ENCODE measurements around the gene DIP2C.
A peak's percentile ranks its signal among the peaks of the same experiment; 100 is the strongest.
"Not testable (repeated sequence)": the region's sequence is repeated elsewhere in the genome, so short reads cannot be mapped to it uniquely, and the experiment has no call there.

Gene DIP2C

GRCh38 chr10:585502-585901 is 104.0 kb downstream of the DIP2C start:
- in situ Hi-C loops (cut with HindIII; ENCODE audit: low pct_ligation_motif_present, low sequenced_read_pairs) = no loop called here
- Histone ChIP-seq H3K36me3 (replicated peaks) (no peaks in the 10 kb centered on the region), H3K27ac (no peak overlapping the region), H3K27me3 (replicated peaks) (no peaks in the 10 kb centered on the region), H3K4me3 (ENCODE audit: low read depth, low read length) (no peak overlapping the region)
- TF ChIP-seq CTCF (IDR thresholded peaks at IDR 0.05; ENCODE audit: low read depth, low read length, missing control alignments) = peak; percentile 13
- no peak for DNase-seq

GRCh38 chr10:584497-585290 is 104.8 kb downstream of the DIP2C start:
- H3K27ac ChIP-seq; DNase-seq; H3K4me3 ChIP-seq (ENCODE audit: low read depth, low read length); H3K27me3 ChIP-seq (replicated peaks); in situ Hi-C loops (cut with HindIII; ENCODE audit: low pct_ligation_motif_present, low sequenced_read_pairs); H3K36me3 ChIP-seq (replicated peaks): not testable (repeated sequence)

GRCh38 chr10:583433-583832 is 106.0 kb downstream of the DIP2C start:
- TF ChIP-seq CTCF (IDR thresholded peaks at IDR 0.05; ENCODE audit: low read depth, low read length, missing control alignments) = no peak

GRCh38 chr10:581776-582330 is 107.6 kb downstream of the DIP2C start:
- in situ Hi-C loops (cut with HindIII; ENCODE audit: low pct_ligation_motif_present, low sequenced_read_pairs) = no loop called here
- Histone ChIP-seq H3K4me3 (ENCODE audit: low read depth, low read length) (no peak overlapping the region), H3K36me3 (replicated peaks) (no peaks in the 10 kb centered on the region), H3K27ac (no peak overlapping the region), H3K27me3 (replicated peaks) (no peaks in the 10 kb centered on the region)
- TF ChIP-seq CTCF (IDR thresholded peaks at IDR 0.05; ENCODE audit: low read depth, low read length, missing control alignments) = no peak
- no peak for DNase-seq

More at GRCh38 chr10:583433-583832, 106.0 kb downstream of the DIP2C start:
- Histone ChIP-seq H3K27me3 (replicated peaks) (no peaks in the 10 kb centered on the region), H3K27ac (no peak overlapping the region), H3K36me3 (replicated peaks) (no peaks in the 10 kb centered on the region), H3K4me3 (ENCODE audit: low read depth, low read length) (no peak overlapping the region)
- in situ Hi-C loops (cut with HindIII; ENCODE audit: low pct_ligation_motif_present, low sequenced_read_pairs) = no loop called here
- DNase-seq = no peak

- no peaks in the 10 kb centered on the region for H3K27me3 ChIP-seq (replicated peaks)
- H3K36me3 ChIP-seq (replicated peaks) = no peaks in the 10 kb centered on the region
- in situ Hi-C loops (cut with HindIII; ENCODE audit: low pct_ligation_motif_present, low sequenced_read_pairs) = no loop called here
- peak overlapping the region; percentile 67 for H3K27ac ChIP-seq
- DNase-seq = peak; percentile 85
- H3K4me3 ChIP-seq (ENCODE audit: low read depth, low read length) = no peak overlapping the region
- TF ChIP-seq CTCF (IDR thresholded peaks at IDR 0.05; ENCODE audit: low read depth, low read length, missing control alignments) = no peak
Observed at GRCh38 chr10:580778-581177, 108.7 kb downstream of the DIP2C start.

GRCh38 chr10:576130-576465 is 113.4 kb downstream of the DIP2C start:
- H3K27ac ChIP-seq = no peak overlapping the region
- peak; percentile 58 for DNase-seq
- TF ChIP-seq CTCF (IDR thresholded peaks at IDR 0.05; ENCODE audit: low read depth, low read length, missing control alignments) = no peak
- in situ Hi-C loops (cut with HindIII; ENCODE audit: low pct_ligation_motif_present, low sequenced_read_pairs) = no loop called here
- H3K27me3 ChIP-seq (replicated peaks) = no peaks in the 10 kb centered on the region
- H3K4me3 ChIP-seq (ENCODE audit: low read depth, low read length) = no peak overlapping the region
- no peaks in the 10 kb centered on the region for H3K36me3 ChIP-seq (replicated peaks)

Data from brain microvascular endothelial cell (primary cell).